ENCODE data around the gene BUB1B.

BUB1B gene

GRCh38 chr15:40192942-40193341, 32.1 kb downstream of the BUB1B start:
- DNase-seq: no peak

- DNase-seq: no peak
Observed at GRCh38 chr15:40197434-40197833, 36.6 kb downstream of the BUB1B start.

- DNase-seq: no peak
Observed at GRCh38 chr15:40198355-40199085, 37.7 kb downstream of the BUB1B start.

- DNase-seq: no peak
Observed at GRCh38 chr15:40204100-40204499, 43.2 kb downstream of the BUB1B start.

GRCh38 chr15:40217166-40217824, 56.4 kb downstream of the BUB1B start:
- peak; percentile 53 for DNase-seq

- no peak for DNase-seq
Observed at GRCh38 chr15:40219801-40220200, 58.9 kb downstream of the BUB1B start.

GRCh38 chr15:40222131-40222530, 61.3 kb downstream of the BUB1B start:
- no peak for DNase-seq

- DNase-seq: no peak
Observed at GRCh38 chr15:40226736-40227135, 65.9 kb downstream of the BUB1B start.

GRCh38 chr15:40229316-40229715, 68.4 kb downstream of the BUB1B start:
- DNase-seq: no peak

- no peak for DNase-seq
Observed at GRCh38 chr15:40229956-40230355, 69.1 kb downstream of the BUB1B start.

- DNase-seq: no peak
Observed at GRCh38 chr15:40232625-40233070, 71.8 kb downstream of the BUB1B start.

GRCh38 chr15:40233727-40234577, 73.1 kb downstream of the BUB1B start:
- DNase-seq: no peak

GRCh38 chr15:40234783-40235182, 73.9 kb downstream of the BUB1B start:
- DNase-seq: no peak

- DNase-seq: no peak
Observed at GRCh38 chr15:40235201-40235885, 74.5 kb downstream of the BUB1B start.

- DNase-seq: no peak
Observed at GRCh38 chr15:40238532-40239403, 77.9 kb downstream of the BUB1B start, which contains the start of gene PAK6. Gene PAK6, plus strand, starts transcription at chr15:40239063. Its CDS starts 25,723 bp downstream, at chr15:40264786.

- no peak for DNase-seq
Observed at GRCh38 chr15:40239404-40239692, 78.5 kb downstream of the BUB1B start.

- no peak for DNase-seq
Observed at GRCh38 chr15:40239693-40240618, 79.1 kb downstream of the BUB1B start.

GRCh38 chr15:40240619-40241221, 79.9 kb downstream of the BUB1B start:
- DNase-seq: no peak

- no peak for DNase-seq
Observed at GRCh38 chr15:40241269-40242212, 80.7 kb downstream of the BUB1B start.
